Right atrium auricular region (tissue), 2 donors: ENCODE data around the gene HOXA1. TPM values are rescaled to one million over a fixed set of nuclear protein-coding genes. Genes with fewer than 3 reads are reported as not detected.

Experiments
- DNase-seq: peaks from one replicate; pipeline ENCODE4 v3.0.0-alpha.2; 2019; ENCODE audit warnings: low spot score
- H3K27ac ChIP-seq, 2 donors: fragments of 200-600 bp; sonication (generic); 1 replicate in 1 of 2; 2 replicates in 1 of 2; pipeline ENCODE4 v1.5.1; 2016 to 2019
- H3K27me3 ChIP-seq, 2 donors: fragments of 200-600 bp; sonication (generic); one replicate each; pipeline versions ENCODE4 v1.5.1 to v1.6.0; 2017 to 2019
- H3K36me3 ChIP-seq: fragments of 200-600 bp; sonication (generic); one replicate; pipeline ENCODE4 v1.5.1; 2016
- H3K4me1 ChIP-seq, 2 donors: fragments of 200-600 bp; sonication (generic); one replicate each; pipeline versions ENCODE4 v1.5.1 to v1.6.0; 2017 to 2019
- H3K4me3 ChIP-seq, 2 donors: fragments of 200-600 bp; sonication (generic); 1 replicate in 1 of 2; 2 replicates in 1 of 2; pipeline ENCODE4 v1.5.1; 2017 to 2019; ENCODE audit warnings: mild to moderate bottlenecking in 1 of 2, moderate library complexity in 1 of 2
- H3K9me3 ChIP-seq, 2 donors: fragments of 200-600 bp; sonication (generic); one replicate each; pipeline ENCODE4 v1.5.1; 2019
- total RNA-seq, 2 donors: library from RNA; depleted of rRNA; stranded (reverse); fragments of >200 nt; gene quantifications; one replicate each; pipeline ENCODE4 v1.1.0, GENCODE V29; 2016
- TF ChIP-seq, protein P1 (sequence below), 2 donors: fragments of 200-600 bp; sonication (generic); IDR thresholded peaks; one replicate each; pipeline ENCODE4 v1.5.1; 2019; ENCODE audit warnings: antibody characterized with exemption in 2 of 2

Gene HOXA1
- total RNA-seq, 2 donors from 2014 or later = 0.20 TPM; not detected in 1

DNA sequence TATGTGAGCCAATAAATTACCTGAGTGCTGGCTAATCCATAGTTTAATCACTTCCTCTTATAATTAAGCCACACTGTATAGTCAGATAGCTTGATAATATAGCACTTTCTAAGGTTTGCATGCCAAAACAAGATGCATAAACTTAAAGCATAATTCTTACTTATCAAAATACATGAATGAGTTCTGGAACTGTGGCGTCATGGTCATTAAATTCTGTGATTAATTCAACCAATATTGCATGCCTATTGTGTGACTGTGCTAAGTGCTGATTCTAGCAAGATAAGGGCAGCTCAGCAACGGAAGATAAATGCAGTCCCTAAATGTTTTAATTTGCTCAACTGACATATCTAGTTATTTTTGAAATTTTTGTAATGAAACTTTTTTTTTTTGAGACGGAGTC is 29.7 kb downstream of the HOXA1 start:
- Histone ChIP-seq H3K27ac (no peak overlapping the region), H3K4me1 (no peaks in the 10 kb centered on the region), H3K36me3 (no peaks in the 10 kb centered on the region), H3K4me3 (no peak overlapping the region), H3K9me3 (no peaks in the 10 kb centered on the region), H3K27me3 (no peaks in the 10 kb centered on the region)
- DNase-seq = no peak
- TF ChIP-seq, protein P1, sequence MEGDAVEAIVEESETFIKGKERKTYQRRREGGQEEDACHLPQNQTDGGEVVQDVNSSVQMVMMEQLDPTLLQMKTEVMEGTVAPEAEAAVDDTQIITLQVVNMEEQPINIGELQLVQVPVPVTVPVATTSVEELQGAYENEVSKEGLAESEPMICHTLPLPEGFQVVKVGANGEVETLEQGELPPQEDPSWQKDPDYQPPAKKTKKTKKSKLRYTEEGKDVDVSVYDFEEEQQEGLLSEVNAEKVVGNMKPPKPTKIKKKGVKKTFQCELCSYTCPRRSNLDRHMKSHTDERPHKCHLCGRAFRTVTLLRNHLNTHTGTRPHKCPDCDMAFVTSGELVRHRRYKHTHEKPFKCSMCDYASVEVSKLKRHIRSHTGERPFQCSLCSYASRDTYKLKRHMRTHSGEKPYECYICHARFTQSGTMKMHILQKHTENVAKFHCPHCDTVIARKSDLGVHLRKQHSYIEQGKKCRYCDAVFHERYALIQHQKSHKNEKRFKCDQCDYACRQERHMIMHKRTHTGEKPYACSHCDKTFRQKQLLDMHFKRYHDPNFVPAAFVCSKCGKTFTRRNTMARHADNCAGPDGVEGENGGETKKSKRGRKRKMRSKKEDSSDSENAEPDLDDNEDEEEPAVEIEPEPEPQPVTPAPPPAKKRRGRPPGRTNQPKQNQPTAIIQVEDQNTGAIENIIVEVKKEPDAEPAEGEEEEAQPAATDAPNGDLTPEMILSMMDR (IDR thresholded peaks at IDR 0.05) = no peak

DNA sequence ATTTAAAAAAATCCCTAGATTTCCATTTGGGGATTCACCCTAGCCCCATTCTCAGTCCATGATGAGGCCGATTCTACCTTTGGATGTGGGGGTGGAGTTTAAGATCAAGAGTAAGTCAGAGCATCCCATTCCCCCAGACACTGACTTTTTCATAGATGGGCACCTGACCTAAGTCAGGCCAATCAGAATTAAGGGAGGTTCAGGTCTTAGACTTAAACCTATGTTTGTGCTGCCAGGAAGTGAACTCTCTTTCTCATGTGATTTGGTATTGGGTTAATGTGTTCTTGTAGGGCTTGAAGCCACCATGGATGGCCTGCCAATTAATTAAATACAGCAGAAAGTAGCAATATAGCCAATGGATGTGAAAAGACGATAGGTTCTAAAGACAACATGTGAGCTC is 30.1 kb downstream of the HOXA1 start:
- H3K4me3 ChIP-seq = no peak overlapping the region
- TF ChIP-seq, protein P1 (IDR thresholded peaks at IDR 0.05) = no peak
- no peaks in the 10 kb centered on the region for H3K36me3 ChIP-seq
- H3K9me3 ChIP-seq = no peaks in the 10 kb centered on the region
- H3K4me1 ChIP-seq = no peaks in the 10 kb centered on the region
- no peak for DNase-seq
- no peak overlapping the region for H3K27ac ChIP-seq
- no peaks in the 10 kb centered on the region for H3K27me3 ChIP-seq

DNA sequence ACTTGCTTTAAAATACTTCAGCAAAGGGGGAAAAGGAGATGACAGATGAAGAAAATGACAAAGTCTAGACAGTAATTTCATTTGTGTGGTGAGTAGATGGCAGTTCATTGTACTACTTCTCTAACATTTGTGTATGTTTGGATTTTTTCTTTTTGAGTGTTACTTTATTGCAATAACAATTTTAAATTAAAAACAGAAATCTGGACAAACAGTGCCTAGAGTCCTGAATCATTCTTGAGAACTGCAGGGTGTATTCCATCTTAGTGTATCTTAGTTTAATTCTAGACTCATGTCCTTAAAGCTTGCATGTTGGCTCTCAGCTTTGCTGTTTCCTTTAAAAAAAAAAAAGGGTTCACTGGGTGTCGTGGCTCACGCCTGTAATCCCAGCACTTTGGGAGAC is 31.1 kb downstream of the HOXA1 start:
- Histone ChIP-seq H3K4me1 (no peaks in the 10 kb centered on the region), H3K27ac (no peak overlapping the region), H3K36me3 (no peaks in the 10 kb centered on the region), H3K9me3 (no peaks in the 10 kb centered on the region), H3K27me3 (no peaks in the 10 kb centered on the region), H3K4me3 (no peak overlapping the region)
- DNase-seq = no peak
- TF ChIP-seq, protein P1 (IDR thresholded peaks at IDR 0.05) = no peak

DNA sequence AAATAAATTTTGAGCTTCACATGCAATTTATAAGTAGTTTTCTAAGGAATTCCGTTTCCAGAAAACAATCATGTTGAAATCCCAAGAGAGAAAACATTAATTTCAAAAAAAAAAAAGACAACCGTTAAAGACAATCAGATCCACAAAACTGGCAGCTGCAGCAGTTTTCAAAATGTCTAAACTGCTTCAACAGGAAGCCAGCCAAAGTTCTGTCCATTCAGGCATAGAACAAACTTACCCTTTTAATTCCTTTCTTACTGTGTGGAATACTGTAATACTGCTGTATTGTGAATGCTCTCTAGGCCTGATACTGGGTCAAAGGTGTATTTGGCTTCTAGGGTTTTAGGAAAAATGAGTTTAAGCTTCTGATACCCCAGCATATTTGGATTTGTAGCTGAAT is 31.6 kb downstream of the HOXA1 start:
- Histone ChIP-seq H3K4me3 (no peak overlapping the region), H3K27me3 (no peaks in the 10 kb centered on the region), H3K9me3 (no peaks in the 10 kb centered on the region), H3K4me1 (no peaks in the 10 kb centered on the region), H3K27ac (no peak overlapping the region), H3K36me3 (no peaks in the 10 kb centered on the region)
- TF ChIP-seq, protein P1 (IDR thresholded peaks at IDR 0.05) = no peak
- no peak for DNase-seq

DNA sequence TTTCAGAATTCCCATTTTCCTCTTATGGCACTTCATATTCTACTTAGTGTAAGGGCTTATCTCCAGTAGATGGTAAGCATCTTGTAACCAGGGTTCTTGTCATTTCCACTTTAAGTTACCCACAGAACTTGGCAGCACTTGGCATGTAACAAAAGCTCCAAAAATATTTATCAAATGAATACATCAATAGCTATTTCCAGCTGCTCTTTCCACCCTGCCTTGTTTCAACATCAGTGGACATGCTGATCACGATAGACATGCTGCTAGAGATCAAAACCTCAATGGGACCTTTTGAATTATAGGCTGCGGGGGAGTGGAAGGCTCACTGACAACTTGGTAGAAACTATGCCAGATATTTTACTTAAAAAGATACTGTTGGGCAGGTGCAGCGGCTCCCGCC is 32.9 kb downstream of the HOXA1 start:
- Histone ChIP-seq H3K36me3 (no peaks in the 10 kb centered on the region), H3K4me3 (no peak overlapping the region), H3K9me3 (no peaks in the 10 kb centered on the region), H3K27ac (no peak overlapping the region), H3K27me3 (no peaks in the 10 kb centered on the region), H3K4me1 (no peaks in the 10 kb centered on the region)
- TF ChIP-seq, protein P1 (IDR thresholded peaks at IDR 0.05) = no peak
- no peak for DNase-seq

DNA sequence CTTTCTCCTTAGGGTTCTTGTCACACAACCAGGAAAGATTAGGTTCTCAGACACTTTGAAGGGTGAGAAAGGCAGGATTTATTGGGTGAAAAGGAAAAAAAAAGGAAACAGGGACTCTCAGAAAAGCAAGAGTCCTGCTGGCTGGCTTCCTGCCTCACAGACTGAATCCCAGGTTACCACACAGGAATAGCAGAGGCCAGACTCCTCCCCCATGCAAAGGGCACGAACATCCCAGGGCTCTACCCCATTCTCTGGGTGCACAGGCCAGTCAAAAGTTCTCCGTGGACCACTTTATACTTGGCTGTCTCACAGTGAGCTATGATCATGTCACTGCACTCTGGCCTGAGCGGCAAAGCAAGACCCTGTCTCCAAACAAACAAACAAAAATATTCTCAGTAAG is 42.6 kb downstream of the HOXA1 start:
- H3K27ac ChIP-seq = no peak overlapping the region

More for the DNA sequence above, 42.6 kb downstream of the HOXA1 start:
- Histone ChIP-seq H3K9me3 (no peaks in the 10 kb centered on the region), H3K36me3 (no peaks in the 10 kb centered on the region), H3K27me3 (no peaks in the 10 kb centered on the region), H3K4me3 (no peak overlapping the region), H3K4me1 (no peaks in the 10 kb centered on the region)
- TF ChIP-seq, protein P1 (IDR thresholded peaks at IDR 0.05) = no peak
- DNase-seq = no peak
